Muscle of leg (tissue), 11 donors: ENCODE data around the gene DAGLA. TPM values are rescaled to one million over a fixed set of nuclear protein-coding genes. Genes with fewer than 3 reads are reported as not detected.

Experiments used
- DNase-seq: peaks from one replicate; pipeline ENCODE4 v3.0.0; 2013
- H3K27ac ChIP-seq: one replicate; pipeline ENCODE4 v1.5.1; 2013; ENCODE audit warnings: mild to moderate bottlenecking, low read length, control low read depth
- H3K27me3 ChIP-seq: one replicate; pipeline ENCODE4 v1.6.1; 2013; ENCODE audit warnings: low read length; ENCODE audit not compliant: control insufficient read depth, insufficient read depth
- H3K36me3 ChIP-seq: one replicate; pipeline ENCODE4 v1.6.1; 2013; ENCODE audit warnings: low read length; ENCODE audit not compliant: control insufficient read depth, insufficient read depth
- H3K4me1 ChIP-seq: one replicate; pipeline ENCODE4 v1.6.1; 2013; ENCODE audit warnings: low read length; ENCODE audit not compliant: control insufficient read depth, insufficient read depth
- H3K4me3 ChIP-seq: one replicate; pipeline ENCODE4 v1.5.1; 2013; ENCODE audit warnings: low read length, control low read depth
- H3K9me3 ChIP-seq: replicated peaks from 2 replicates; pipeline ENCODE4 v1.6.1; 2013; ENCODE audit warnings: low read depth, low read length; ENCODE audit not compliant: control insufficient read depth
- WGBS: methylation state at CpG from one replicate; pipeline ENCODE4 v1.1.5; 2013; ENCODE audit warnings: missing lambda C conversion rate; ENCODE audit not compliant: insufficient coverage; 5-methylcytosine and 5-hydroxymethylcytosine counted together
- polyA plus RNA-seq, 8 donors: library from polyadenylated mRNA; unstranded; fragments of 120-200 nt; gene quantifications; one replicate each; pipeline versions ENCODE4 v1.2.1 to v1.2.3, GENCODE V29; 2013; ENCODE audit warnings: inconsistent platforms in 1 of 8, low replicate concordance in 1 of 8; ENCODE audit not compliant: insufficient read length in 8 of 8, insufficient read depth in 1 of 8
- total RNA-seq: library from RNA; stranded (reverse); fragments of 120-200 nt; gene quantifications from one replicate; pipeline ENCODE4 v1.2.4, GENCODE V29; 2013

Gene DAGLA
- total and polyA plus RNA-seq, 9 donors: 2.0 to 6.4 (median 4.7) TPM

GRCh38 chr11:61690706-61691379 is 10.7 kb downstream of the DAGLA start:
- no peaks in the 10 kb centered on the region for H3K27me3 ChIP-seq
- H3K4me1 ChIP-seq: peaks cover 60% of the 10 kb centered on the region
- WGBS: 76% methylated on average over 14 of the region's 17 CpGs
- no peak overlapping the region for H3K4me3 ChIP-seq
- no peak overlapping the region for H3K27ac ChIP-seq
- H3K9me3 ChIP-seq: no peaks in the 10 kb centered on the region
- no peaks in the 10 kb centered on the region for H3K36me3 ChIP-seq
- DNase-seq: no peak

- no peak for DNase-seq
- Histone ChIP-seq H3K4me1 (peaks cover 67% of the 10 kb centered on the region), H3K27ac (no peak overlapping the region), H3K9me3 (no peaks in the 10 kb centered on the region), H3K27me3 (no peaks in the 10 kb centered on the region), H3K36me3 (no peaks in the 10 kb centered on the region), H3K4me3 (no peak overlapping the region)
- 49% methylated on average over 4 of the region's 12 CpGs for WGBS
Measured at GRCh38 chr11:61691380-61692156, 11.4 kb downstream of the DAGLA start.

- DNase-seq: peak; percentile 63
- WGBS: 77% methylated on average over 9 of the region's 11 CpGs
Measured at GRCh38 chr11:61693922-61694601, 13.9 kb downstream of the DAGLA start.

GRCh38 chr11:61694602-61694939 is 14.4 kb downstream of the DAGLA start:
- DNase-seq: no peak
- no peaks in the 10 kb centered on the region for H3K9me3 ChIP-seq
- WGBS: 45% methylated on average over 4 of the region's 7 CpGs
- no peak overlapping the region for H3K4me3 ChIP-seq
- no peaks in the 10 kb centered on the region for H3K36me3 ChIP-seq
- H3K27me3 ChIP-seq: no peaks in the 10 kb centered on the region
- peaks cover 84% of the 10 kb centered on the region for H3K4me1 ChIP-seq
- peak overlapping the region; percentile 40 for H3K27ac ChIP-seq

More at GRCh38 chr11:61693922-61694601, 13.9 kb downstream of the DAGLA start:
- Histone ChIP-seq H3K27me3 (no peaks in the 10 kb centered on the region), H3K4me1 (peaks cover 82% of the 10 kb centered on the region), H3K27ac (peak overlapping the region; percentile 40), H3K9me3 (no peaks in the 10 kb centered on the region), H3K4me3 (no peak overlapping the region), H3K36me3 (no peaks in the 10 kb centered on the region)

GRCh38 chr11:61694946-61695706 is 14.9 kb downstream of the DAGLA start:
- Histone ChIP-seq H3K27me3 (no peaks in the 10 kb centered on the region), H3K4me3 (no peak overlapping the region), H3K9me3 (no peaks in the 10 kb centered on the region), H3K4me1 (peaks cover 84% of the 10 kb centered on the region), H3K27ac (peak overlapping the region; percentile 51), H3K36me3 (no peaks in the 10 kb centered on the region)
- no peak for DNase-seq
- WGBS: 55% methylated on average over 8 of the region's 15 CpGs

DNA sequence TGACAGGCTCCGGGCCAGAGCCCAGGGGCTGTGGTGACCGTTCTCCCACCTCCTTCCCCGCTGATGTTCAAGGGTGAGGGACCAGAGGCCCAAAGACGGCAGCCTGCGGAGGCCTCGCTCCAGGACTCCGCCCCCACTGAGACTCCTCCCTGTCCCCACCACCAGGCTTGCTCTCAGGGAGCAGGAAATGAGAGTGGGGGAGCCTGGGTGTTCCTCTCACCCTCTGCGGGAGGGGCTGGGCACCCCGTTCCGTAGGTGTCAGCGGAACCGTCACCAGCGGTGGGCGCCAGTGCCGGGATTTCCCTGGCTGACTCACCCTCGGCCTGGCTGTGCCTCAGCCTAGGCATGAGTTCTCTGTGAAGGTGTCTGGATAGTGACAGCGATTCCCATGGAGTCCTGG is 15.7 kb downstream of the DAGLA start:
- H3K4me3 ChIP-seq: no peak overlapping the region
- WGBS: 21% methylated on average over 10 of the region's 17 CpGs
- H3K27ac ChIP-seq: peak overlapping the region; percentile 51
- no peaks in the 10 kb centered on the region for H3K36me3 ChIP-seq
- DNase-seq: peak; percentile 71
- no peaks in the 10 kb centered on the region for H3K9me3 ChIP-seq
- no peaks in the 10 kb centered on the region for H3K27me3 ChIP-seq
- peaks cover 87% of the 10 kb centered on the region for H3K4me1 ChIP-seq

- Histone ChIP-seq H3K9me3 (no peaks in the 10 kb centered on the region), H3K4me3 (no peak overlapping the region), H3K4me1 (peaks cover 87% of the 10 kb centered on the region), H3K27me3 (no peaks in the 10 kb centered on the region), H3K36me3 (no peaks in the 10 kb centered on the region), H3K27ac (no peak overlapping the region)
- 61% methylated on average over 2 of the region's 8 CpGs for WGBS
- no peak for DNase-seq
Measured at GRCh38 chr11:61696602-61697001, 16.4 kb downstream of the DAGLA start.

- Histone ChIP-seq H3K4me1 (peaks cover 84% of the 10 kb centered on the region), H3K9me3 (no peaks in the 10 kb centered on the region)
Measured at GRCh38 chr11:61697078-61697502, 16.9 kb downstream of the DAGLA start.

DNA sequence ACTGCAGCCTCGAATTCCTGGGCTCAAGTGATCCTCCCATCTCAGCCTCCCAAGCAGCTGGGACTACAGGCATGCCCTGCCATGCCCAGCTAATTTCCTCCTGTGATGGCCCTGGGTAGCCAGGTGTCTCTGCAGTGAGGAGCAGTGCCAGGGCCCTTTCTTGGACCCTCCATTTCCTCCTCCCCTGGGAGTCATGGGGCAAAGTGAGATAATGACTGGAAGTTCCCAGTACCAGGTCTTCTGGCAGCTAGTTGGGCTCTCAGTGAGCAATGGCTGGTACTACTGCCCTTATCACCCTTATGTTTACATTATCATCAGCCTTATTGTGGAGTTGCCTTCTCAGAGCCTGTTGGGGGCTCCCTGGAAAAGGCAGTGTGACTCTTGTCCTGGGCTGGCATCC is 17.6 kb downstream of the DAGLA start:
- Histone ChIP-seq H3K9me3 (no peaks in the 10 kb centered on the region), H3K27ac (peak overlapping the region; percentile 50), H3K36me3 (no peaks in the 10 kb centered on the region), H3K27me3 (no peaks in the 10 kb centered on the region), H3K4me3 (no peak overlapping the region), H3K4me1 (peaks cover 83% of the 10 kb centered on the region)
- no peak for DNase-seq
- 94% methylated on average over 1 of the region's 1 CpG for WGBS

More at GRCh38 chr11:61697078-61697502, 16.9 kb downstream of the DAGLA start:
- no peaks in the 10 kb centered on the region for H3K27me3 ChIP-seq
- no peaks in the 10 kb centered on the region for H3K36me3 ChIP-seq
- H3K4me3 ChIP-seq: no peak overlapping the region
- H3K27ac ChIP-seq: peak overlapping the region; percentile 9
- no peak for DNase-seq
- WGBS: 74% methylated on average over 8 of the region's 9 CpGs
